HepG2 (cell line): ENCODE measurements around the gene PRCD. TPM values are rescaled to one million over a fixed set of nuclear protein-coding genes. Genes with fewer than 3 reads are reported as not detected.

Source experiments
- BCL6 ChIP-seq: IDR thresholded peaks from 2 replicates; pipeline ENCODE4 v1.6.1; 2016; ENCODE audit warnings: missing genetic modification reagents, missing compliant biosample characterization
- HDAC2 ChIP-seq: sonication (generic); formaldehyde crosslinking; IDR thresholded peaks from 2 replicates; pipeline ENCODE4 v1.4.0; 2020; ENCODE audit warnings: missing genetic modification reagents
- NFATC3 ChIP-seq: sonication (generic); formaldehyde crosslinking; IDR thresholded peaks from 2 replicates; pipeline ENCODE4 v1.5.1; 2020; ENCODE audit warnings: mild to moderate bottlenecking, missing genetic modification reagents
- NFE2 ChIP-seq: sonication (generic); formaldehyde crosslinking; IDR thresholded peaks from 2 replicates; pipeline ENCODE4 v1.4.0; 2020; ENCODE audit warnings: missing genetic modification reagents
- SIX1 ChIP-seq: sonication (generic); formaldehyde crosslinking; IDR thresholded peaks from 2 replicates; pipeline ENCODE4 v1.4.0; 2020; ENCODE audit warnings: missing genetic modification reagents, borderline replicate concordance
- SOX6 ChIP-seq, 2 experiments: fragments of 450-650 bp in 1 of 2; sonication (generic) in 1 of 2; formaldehyde crosslinking in 1 of 2; IDR thresholded peaks; 2 replicates each; pipeline versions ENCODE4 v1.4.0 to v1.6.1; 2017 to 2020; ENCODE audit warnings: antibody characterized with exemption in 1 of 2, mild to moderate bottlenecking in 1 of 2, missing genetic modification reagents in 1 of 2
- TAF1 ChIP-seq: sonication (generic); formaldehyde crosslinking; IDR thresholded peaks from 2 replicates; pipeline ENCODE4 v1.4.0; 2020; ENCODE audit warnings: missing genetic modification reagents
- YY1 ChIP-seq: IDR thresholded peaks from 2 replicates; pipeline ENCODE4 v1.6.1; 2011; ENCODE audit warnings: low read length, low read depth, moderate library complexity, mild to moderate bottlenecking; ENCODE audit not compliant: insufficient read depth, insufficient replicate concordance
- ZNF724P ChIP-seq: sonication (generic); formaldehyde crosslinking; IDR thresholded peaks from 2 replicates; pipeline ENCODE4 v1.8.0; 2022; ENCODE audit warnings: missing genetic modification reagents, borderline replicate concordance
- polyA plus RNA-seq, 8 experiments: library from polyadenylated mRNA; depleted of rRNA in 3 of 8; stranded (reverse) in 7 of 8; unstranded in 1 of 8; fragments of >200 nt; fragmentation: Illumina TruSeq in 4 of 8; extraction: Trizol in 4 of 8; gene quantifications; 2 replicates each; pipeline versions ENCODE4 v1.2.1 to v1.2.3, GENCODE V29; 2011 to 2016; ENCODE audit warnings: low read depth in 4 of 8, missing spikeins in 1 of 8, mixed read lengths in 1 of 8; ENCODE audit not compliant: insufficient read depth in 1 of 8
- total RNA-seq, 5 experiments: library from RNA; depleted of rRNA; stranded (reverse); fragments of >200 nt; fragmentation: Illumina TruSeq; extraction: Trizol; gene quantifications; 2 replicates each; pipeline ENCODE4 v1.2.3, GENCODE V29; 2016; ENCODE audit warnings: low read depth in 1 of 5
- TF ChIP-seq, protein P1 (sequence below): sonication (generic); formaldehyde crosslinking; IDR thresholded peaks from one replicate; pipeline ENCODE4 v1.5.1; 2020; ENCODE audit warnings: mild to moderate bottlenecking, missing genetic modification reagents; ENCODE audit errors: not compliant biosample characterization
- TF ChIP-seq, protein P2 (sequence below), 2 experiments: sonication (generic) in 1 of 2; formaldehyde crosslinking in 1 of 2; IDR thresholded peaks; 2 replicates each; pipeline versions ENCODE4 v1.4.0 to v1.6.1; 2016 to 2020; ENCODE audit warnings: borderline replicate concordance in 1 of 2, low read depth in 1 of 2, mild to moderate bottlenecking in 1 of 2, missing genetic modification reagents in 1 of 2
- TF ChIP-seq, protein P3 (sequence below): sonication (generic); formaldehyde crosslinking; IDR thresholded peaks from 2 replicates; pipeline ENCODE4 v1.9.0; 2021; ENCODE audit warnings: missing genetic modification reagents, mild to moderate bottlenecking, borderline replicate concordance

Gene PRCD
- total and polyA plus RNA-seq, 2 of the 13 experiments (the other 11 are each of a cell fraction or from before 2014, with no cell fraction given) = 0.51 TPM; not detected in 1

DNA sequence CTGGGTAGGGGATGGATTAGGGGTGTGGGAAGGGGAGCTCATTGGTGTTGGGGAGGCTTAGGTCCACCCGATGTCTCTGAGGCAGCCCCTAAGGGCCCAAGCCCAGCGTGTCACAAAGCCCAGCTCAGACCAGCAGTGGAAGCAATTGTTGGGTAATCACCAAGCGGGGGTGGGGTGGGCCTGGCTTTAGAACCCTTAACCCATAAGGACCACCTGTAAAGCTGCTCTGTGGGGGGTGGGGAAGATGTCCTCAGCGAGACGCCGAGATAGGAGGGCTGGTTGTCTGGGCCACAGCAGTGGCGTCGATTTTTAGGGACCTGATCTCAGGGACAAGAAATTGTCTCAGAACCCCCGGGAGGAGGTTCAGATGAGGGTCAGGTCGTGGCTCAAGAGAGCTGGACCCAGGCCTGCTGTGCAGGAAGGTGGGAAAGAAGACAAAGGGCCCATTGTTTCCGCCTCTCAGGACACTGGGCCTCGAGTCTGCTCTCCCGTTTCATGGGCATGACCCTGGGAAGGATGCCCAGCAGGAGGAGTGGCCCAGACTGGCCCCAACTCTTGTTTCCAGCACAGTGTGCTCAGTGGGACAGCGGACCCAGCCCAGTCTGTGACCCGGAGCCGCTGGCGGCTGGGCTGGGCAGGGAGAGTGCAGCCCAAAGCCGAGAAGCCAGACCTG is 29.9 kb downstream of the PRCD start (continued):
- TF ChIP-seq, protein P1, sequence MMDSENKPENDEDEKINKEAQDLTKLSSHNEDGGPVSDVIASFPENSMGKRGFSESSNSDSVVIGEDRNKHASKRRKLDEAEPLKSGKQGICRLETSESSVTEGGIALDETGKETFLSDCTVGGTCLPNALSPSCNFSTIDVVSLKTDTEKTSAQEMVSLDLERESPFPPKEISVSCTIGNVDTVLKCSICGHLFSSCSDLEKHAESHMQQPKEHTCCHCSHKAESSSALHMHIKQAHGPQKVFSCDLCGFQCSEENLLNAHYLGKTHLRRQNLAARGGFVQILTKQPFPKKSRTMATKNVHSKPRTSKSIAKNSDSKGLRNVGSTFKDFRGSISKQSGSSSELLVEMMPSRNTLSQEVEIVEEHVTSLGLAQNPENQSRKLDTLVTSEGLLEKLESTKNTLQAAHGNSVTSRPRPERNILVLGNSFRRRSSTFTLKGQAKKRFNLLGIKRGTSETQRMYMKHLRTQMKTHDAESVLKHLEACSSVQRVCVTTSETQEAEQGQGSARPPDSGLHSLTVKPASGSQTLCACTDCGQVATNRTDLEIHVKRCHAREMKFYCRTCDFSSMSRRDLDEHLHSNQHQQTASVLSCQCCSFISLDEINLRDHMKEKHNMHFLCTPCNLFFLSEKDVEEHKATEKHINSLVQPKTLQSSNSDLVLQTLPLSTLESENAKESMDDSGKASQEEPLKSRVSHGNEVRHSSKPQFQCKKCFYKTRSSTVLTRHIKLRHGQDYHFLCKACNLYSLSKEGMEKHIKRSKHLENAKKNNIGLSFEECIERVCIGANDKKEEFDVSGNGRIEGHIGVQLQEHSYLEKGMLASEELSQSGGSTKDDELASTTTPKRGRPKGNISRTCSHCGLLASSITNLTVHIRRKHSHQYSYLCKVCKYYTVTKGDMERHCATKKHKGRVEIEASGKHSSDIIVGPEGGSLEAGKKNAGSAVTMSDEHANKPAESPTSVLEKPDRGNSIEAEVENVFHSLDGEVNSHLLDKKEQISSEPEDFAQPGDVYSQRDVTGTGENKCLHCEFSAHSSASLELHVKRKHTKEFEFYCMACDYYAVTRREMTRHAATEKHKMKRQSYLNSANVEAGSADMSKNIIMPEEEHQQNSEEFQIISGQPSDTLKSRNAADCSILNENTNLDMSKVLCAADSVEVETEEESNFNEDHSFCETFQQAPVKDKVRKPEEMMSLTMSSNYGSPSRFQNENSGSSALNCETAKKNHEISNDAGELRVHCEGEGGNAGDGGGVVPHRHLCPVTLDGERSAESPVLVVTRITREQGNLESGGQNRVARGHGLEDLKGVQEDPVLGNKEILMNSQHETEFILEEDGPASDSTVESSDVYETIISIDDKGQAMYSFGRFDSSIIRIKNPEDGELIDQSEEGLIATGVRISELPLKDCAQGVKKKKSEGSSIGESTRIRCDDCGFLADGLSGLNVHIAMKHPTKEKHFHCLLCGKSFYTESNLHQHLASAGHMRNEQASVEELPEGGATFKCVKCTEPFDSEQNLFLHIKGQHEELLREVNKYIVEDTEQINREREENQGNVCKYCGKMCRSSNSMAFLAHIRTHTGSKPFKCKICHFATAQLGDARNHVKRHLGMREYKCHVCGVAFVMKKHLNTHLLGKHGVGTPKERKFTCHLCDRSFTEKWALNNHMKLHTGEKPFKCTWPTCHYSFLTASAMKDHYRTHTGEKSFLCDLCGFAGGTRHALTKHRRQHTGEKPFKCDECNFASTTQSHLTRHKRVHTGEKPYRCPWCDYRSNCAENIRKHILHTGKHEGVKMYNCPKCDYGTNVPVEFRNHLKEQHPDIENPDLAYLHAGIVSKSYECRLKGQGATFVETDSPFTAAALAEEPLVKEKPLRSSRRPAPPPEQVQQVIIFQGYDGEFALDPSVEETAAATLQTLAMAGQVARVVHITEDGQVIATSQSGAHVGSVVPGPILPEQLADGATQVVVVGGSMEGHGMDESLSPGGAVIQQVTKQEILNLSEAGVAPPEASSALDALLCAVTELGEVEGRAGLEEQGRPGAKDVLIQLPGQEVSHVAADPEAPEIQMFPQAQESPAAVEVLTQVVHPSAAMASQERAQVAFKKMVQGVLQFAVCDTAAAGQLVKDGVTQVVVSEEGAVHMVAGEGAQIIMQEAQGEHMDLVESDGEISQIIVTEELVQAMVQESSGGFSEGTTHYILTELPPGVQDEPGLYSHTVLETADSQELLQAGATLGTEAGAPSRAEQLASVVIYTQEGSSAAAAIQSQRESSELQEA (CRISPR knock-in tag) = peak; percentile 53
- TF ChIP-seq SOX6 (IDR thresholded peaks at IDR 0.05) (no peak), SOX6 (CRISPR knock-in tag; IDR thresholded peaks at IDR 0.05) (peak; percentile 89), TAF1 (CRISPR knock-in tag) (peak; percentile 29; the same call in 1 of the 2 replicates), SIX1 (CRISPR knock-in tag) (0 out of 2 replicates have a peak, but pooled peaks have one; percentile 39), ZNF724P (CRISPR knock-in tag) (no peak), NFATC3 (CRISPR knock-in tag) (no peak), YY1 (no peak), HDAC2 (CRISPR knock-in tag) (peak; percentile 82), NFE2 (CRISPR knock-in tag) (no peak), BCL6 (CRISPR knock-in tag) (peak; percentile 74; the same call in 1 of the 2 replicates)
- TF ChIP-seq, protein P2, sequence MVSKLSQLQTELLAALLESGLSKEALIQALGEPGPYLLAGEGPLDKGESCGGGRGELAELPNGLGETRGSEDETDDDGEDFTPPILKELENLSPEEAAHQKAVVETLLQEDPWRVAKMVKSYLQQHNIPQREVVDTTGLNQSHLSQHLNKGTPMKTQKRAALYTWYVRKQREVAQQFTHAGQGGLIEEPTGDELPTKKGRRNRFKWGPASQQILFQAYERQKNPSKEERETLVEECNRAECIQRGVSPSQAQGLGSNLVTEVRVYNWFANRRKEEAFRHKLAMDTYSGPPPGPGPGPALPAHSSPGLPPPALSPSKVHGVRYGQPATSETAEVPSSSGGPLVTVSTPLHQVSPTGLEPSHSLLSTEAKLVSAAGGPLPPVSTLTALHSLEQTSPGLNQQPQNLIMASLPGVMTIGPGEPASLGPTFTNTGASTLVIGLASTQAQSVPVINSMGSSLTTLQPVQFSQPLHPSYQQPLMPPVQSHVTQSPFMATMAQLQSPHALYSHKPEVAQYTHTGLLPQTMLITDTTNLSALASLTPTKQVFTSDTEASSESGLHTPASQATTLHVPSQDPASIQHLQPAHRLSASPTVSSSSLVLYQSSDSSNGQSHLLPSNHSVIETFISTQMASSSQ (IDR thresholded peaks at IDR 0.05; ENCODE audit: low read depth) = no peak
- TF ChIP-seq, protein P2 (CRISPR knock-in tag; IDR thresholded peaks at IDR 0.05; ENCODE audit: borderline replicate concordance) = peak; percentile 55; the same call in 1 of the 2 replicates
- TF ChIP-seq, protein P3, sequence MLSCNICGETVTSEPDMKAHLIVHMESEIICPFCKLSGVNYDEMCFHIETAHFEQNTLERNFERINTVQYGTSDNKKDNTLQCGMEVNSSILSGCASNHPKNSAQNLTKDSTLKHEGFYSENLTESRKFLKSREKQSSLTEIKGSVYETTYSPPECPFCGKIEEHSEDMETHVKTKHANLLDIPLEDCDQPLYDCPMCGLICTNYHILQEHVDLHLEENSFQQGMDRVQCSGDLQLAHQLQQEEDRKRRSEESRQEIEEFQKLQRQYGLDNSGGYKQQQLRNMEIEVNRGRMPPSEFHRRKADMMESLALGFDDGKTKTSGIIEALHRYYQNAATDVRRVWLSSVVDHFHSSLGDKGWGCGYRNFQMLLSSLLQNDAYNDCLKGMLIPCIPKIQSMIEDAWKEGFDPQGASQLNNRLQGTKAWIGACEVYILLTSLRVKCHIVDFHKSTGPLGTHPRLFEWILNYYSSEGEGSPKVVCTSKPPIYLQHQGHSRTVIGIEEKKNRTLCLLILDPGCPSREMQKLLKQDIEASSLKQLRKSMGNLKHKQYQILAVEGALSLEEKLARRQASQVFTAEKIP (CRISPR knock-in tag) = no peak
